IMR-90 (cell line): ENCODE results near the gene SECISBP2. TPM values are rescaled to one million over a fixed set of nuclear protein-coding genes. Genes with fewer than 3 reads are reported as not detected.
A peak's percentile ranks its signal among the peaks of the same experiment; 100 is the strongest.

ENCODE experiments used
- CTCF ChIP-seq: conservative IDR thresholded peaks from 2 replicates; pipeline ENCODE4 v1.5.1; 2012; ENCODE audit warnings: mild to moderate bottlenecking, low read depth, low read length, improper control_type of control experiment
- POLR2A ChIP-seq: IDR thresholded peaks from 2 replicates; pipeline ENCODE4 v1.6.1; 2012; ENCODE audit warnings: mild to moderate bottlenecking, low read depth, low read length
- RFX5 ChIP-seq: IDR thresholded peaks from 2 replicates; pipeline ENCODE4 v1.8.0; 2012; ENCODE audit warnings: low read depth, mild to moderate bottlenecking, low read length, moderate library complexity
- SMC3 ChIP-seq: fragments of 150-350 bp; IDR thresholded peaks from 2 replicates; pipeline ENCODE4 v1.6.1; 2016; ENCODE audit warnings: low read depth, mild to moderate bottlenecking, antibody characterized with exemption, low read length, moderate library complexity
- polyA plus RNA-seq, 3 experiments: library from polyadenylated mRNA; depleted of rRNA; stranded (reverse); fragments of >200 nt; gene quantifications; 2 replicates each; pipeline ENCODE4 v1.2.3, GENCODE V29; 2012; ENCODE audit warnings: low replicate concordance in 1 of 3
- total RNA-seq: library from RNA; depleted of rRNA; stranded (reverse); fragments of >200 nt; gene quantifications from 2 replicates; pipeline ENCODE4 v1.2.3, GENCODE V29; 2012

The SECISBP2 gene
- total and polyA plus RNA-seq, 2 of the 4 experiments (the other 2 are of a cell fraction) = 16.4 to 18.8 TPM

- TF ChIP-seq CTCF = no peak
- peak; percentile 99 for TF ChIP-seq POLR2A
- TF ChIP-seq RFX5 = peak; percentile 95
- TF ChIP-seq SMC3 = no peak
Measured at GRCh38 chr9:89310475-89311345, 7.6 kb upstream of the SECISBP2 start, which contains the start of gene CKS2 (continued).
